Globus pallidus (tissue), 1 donor: ENCODE results near the gene SOX15.
A peak's percentile ranks its signal among the peaks of the same experiment; 100 is the strongest.

Source experiments
- DNase-seq: peaks from one replicate; pipeline ENCODE4 v3.0.0-alpha.2; 2015; ENCODE audit warnings: low spot score

Gene SOX15

DNA sequence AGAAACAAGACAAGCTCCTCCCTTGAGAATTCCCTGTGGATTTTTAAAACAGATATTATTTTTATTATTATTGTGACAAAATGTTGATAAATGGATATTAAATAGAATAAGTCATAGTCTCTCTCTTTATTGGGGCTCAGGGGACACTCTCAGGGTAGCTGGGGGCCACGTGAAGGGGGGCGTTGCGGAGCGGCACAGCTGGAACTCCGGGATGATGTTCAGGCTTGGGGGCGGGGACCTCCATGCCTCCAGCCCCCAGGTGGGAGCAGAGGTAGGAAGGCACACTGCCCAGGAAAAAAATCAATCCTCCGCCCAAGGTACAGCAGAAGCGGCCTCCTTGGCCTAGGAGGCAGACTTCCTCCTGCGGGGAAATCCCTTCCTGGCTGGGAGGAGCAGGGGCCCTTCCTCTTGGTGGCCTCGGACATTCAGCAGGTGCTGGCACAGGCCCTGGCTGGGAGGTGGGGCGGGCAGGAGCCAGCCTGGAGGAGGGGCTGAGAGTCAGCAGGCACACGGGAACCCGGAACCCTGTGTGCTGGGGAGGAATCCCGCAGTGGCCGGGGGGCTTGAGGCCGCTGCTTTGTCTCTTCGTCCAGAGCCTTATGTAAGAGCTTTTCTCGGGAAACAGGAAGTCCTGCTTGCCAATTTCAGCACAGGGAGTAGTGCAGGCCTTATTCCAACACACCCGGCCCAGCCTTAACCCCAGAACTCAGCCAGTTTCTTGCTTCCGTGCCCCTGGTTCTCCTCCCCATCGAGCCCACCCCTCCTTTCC lies 31.9 kb downstream of the SOX15 start:
- DNase-seq = peak; percentile 81

DNA sequence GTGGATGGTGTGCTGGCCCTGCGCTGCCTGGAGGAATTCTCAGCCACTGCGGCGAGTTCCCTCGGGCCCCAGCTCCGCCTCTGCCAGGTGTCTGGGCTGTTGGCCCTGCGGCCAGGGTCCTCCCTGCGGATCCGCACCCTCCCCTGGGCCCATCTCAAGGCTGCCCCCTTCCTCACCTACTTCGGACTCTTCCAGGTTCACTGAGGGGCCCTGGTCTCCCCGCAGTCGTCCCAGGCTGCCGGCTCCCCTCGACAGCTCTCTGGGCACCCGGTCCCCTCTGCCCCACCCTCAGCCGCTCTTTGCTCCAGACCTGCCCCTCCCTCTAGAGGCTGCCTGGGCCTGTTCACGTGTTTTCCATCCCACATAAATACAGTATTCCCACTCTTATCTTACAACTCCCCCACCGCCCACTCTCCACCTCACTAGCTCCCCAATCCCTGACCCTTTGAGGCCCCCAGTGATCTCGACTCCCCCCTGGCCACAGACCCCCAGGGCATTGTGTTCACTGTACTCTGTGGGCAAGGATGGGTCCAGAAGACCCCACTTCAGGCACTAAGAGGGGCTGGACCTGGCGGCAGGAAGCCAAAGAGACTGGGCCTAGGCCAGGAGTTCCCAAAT lies 32.6 kb downstream of the SOX15 start:
- DNase-seq = no peak

DNA sequence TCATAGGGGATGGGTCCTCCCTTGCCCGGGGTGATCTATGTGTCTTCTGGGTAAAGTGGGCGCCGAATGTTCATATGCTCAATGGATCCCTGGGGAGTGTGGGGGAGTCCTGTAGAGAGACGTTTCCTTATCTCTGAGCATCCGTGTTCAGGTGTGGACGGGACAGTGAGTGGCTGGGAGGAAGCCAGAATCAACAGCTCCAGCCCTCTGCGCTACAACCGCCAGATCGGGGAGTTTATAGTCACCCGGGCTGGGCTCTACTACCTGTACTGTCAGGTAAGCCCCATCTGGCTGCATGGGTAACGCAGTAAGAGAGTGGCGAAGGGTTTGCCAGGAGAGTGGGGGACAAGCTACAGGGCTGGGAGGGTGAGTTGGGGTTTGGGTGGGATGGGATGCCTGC lies 33.3 kb downstream of the SOX15 start:
- DNase-seq = no peak

DNA sequence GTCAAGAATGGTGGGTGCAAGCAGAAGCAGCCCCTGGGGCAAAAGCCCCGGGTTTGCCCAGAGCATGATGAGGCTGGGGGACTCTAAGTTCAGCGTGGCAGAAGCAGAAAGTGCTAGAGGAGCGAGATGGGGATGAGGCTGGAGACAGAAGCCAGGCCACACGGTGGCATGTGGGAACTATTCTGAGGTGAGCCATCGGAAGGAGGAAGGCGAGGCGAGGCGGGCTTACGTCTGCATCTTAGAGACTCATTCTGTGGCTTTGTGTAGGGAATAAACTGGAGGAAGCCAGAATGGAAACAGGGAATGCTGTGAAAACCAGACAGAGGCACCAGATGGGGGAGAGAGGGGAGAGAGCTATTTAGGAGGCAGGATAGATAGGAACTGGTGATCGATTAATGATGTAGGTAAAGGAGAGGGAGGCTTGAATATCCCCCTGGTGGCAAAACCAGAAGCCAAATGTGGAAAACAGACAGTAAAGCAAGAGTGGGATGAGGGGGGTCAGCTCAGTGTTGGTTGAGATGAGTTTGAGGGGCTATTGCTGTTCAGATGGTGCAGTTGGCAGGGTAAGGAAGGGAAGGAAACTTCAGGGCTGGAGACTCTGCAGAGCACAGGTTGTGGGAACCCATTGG lies 34.5 kb downstream of the SOX15 start:
- DNase-seq = no peak

DNA sequence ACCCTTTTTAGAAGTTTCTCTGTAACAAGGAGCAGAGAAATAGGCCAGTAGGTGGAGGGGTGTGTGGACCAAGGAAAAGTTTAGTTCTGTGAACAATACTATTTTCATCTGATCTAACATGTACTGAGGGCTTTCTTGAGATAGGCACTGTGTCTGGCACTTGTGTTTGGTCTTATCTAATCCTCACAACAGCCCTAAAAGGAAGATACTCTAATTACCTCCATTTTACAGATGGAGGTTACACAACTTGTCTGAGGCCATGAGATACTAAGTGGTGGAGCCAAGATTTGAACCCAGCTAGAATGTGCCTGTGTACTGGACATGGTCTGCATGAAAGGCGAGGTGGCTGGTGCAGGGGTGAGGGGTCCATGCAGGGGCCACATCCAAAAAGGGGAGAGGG lies 36.5 kb downstream of the SOX15 start:
- DNase-seq = no peak

DNA sequence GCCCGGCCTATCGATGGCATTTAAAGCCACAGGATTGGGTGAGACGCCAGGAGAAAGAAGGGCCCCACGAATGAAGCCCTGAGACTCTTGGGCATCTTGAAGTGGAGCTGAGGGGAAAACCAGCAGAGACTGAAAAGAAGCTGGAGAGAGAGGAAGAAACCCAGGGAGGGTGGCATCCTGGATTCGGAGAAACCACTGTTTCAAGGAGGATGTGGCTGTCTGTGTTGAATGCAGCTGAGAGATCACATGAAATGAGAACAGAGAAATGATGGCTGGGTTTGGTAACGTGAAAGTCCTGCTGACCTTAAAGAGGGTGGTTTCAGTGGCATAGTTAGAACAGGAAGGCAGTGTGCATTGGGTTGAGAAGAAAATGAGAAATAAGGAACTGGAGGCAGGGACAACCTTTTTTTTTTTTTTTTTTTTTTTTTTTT lies 37.3 kb downstream of the SOX15 start:
- DNase-seq = peak; percentile 55

DNA sequence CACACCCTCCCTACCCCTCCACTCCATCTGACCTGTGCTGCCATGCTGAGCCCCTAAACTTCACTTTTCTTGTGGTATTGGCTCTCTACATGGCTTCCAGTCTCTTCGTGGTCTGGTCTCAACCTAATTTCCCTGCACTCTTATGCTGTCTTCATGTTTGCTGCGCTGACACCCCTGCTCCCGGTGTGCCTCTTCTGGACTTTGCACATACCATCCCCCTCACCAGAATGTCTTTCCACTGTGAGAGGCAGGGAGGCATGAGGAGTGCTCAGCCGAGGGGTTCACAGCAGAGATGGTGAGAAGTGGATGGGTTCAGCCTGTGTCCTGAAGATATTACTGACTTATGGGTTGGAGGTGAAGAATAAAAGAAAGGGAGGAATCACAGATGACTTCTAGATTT lies 38.5 kb downstream of the SOX15 start:
- no peak for DNase-seq

DNA sequence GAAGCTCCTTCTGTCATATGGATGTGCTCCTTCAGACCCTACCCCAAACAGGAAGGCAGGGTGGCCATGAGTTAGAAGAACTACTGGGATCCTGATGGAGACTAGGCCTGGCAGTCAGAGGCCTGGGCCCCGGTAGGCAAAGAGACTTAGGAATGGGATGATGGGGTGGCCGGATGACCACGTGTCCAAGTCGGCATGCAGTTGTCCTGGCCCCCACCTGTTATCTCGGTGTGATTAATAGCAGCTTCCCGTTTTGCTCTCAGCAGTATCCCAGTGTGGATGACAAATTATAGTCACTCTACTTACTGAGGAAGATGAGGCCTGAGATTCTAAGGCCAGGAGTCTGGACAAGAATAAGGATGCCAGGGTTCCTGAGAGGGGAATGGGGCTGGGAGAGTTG lies 39.5 kb downstream of the SOX15 start:
- DNase-seq = no peak

DNA sequence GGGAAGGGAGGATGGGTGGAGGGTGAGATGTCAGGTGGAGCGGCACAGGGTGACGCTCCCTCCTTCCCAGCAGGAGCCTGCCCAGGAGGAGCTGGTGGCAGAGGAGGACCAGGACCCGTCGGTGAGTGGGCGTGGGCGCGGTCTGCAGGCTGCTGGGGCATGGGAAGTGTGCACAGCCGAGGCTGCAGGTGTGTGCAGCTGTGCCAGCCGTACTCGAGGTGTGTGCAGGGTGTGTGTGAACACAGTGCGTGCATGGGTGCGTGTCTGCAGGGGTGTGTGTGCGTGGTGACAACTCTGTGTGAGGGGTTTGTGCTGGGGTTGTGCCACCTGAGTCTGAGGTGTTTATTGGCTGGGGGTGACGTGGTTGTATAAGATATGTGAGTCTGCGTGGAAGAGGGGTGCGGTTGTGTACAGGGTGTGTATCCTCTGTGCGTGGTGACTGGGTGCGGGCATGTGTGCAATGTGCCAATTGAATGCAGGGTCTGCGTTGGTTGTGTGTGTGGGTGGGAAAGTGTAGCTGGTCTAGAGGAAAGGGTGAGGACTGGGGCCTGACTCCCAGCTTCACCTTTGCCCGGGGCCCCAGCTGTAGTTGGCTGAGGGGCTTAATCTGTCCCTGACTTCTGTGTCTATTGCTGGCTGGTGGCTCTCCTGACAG lies 40.4 kb downstream of the SOX15 start:
- no peak for DNase-seq

DNA sequence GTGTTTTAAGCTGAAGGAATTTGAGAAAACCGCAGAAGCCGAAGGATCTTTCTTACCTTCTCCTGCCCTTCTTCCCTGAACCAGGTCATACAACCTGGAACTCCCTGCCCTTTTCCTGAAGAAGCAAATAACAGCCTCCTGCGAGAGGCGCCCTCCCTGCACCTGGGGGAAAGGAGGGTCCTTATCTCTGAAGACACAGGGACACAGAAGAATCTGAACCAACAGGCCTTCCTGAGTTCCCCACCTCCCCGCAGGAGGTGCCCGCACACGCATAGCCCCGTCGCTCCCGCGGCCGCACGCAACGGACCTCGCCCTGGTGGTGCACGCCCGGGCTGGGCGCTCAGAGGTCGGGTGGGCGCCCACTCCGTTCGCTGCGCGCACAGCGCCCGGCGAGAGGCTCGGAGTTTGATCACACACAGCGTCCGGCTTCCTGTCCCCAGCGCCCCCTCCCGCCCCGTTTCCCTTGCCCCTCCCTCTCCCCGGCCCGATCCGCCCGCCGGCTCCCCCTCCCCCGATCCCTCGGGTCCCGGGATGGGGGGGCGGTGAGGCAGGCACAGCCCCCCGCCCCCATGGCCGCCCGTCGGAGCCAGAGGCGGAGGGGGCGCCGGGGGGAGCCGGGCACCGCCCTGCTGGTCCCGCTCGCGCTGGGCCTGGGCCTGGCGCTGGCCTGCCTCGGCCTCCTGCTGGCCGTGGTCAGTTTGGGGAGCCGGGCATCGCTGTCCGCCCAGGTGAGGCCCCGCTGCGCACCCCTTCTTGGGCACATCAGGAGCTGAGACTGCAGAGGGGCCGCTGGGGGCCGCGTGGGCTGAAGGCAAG lies 41.1 kb downstream of the SOX15 start, which contains the start of gene TNFSF12:
Gene TNFSF12, plus strand, starts transcription at position 474 of the 816 bp plus-strand sequence. Its CDS starts 96 bp downstream, at position 570.
- no peak for DNase-seq

DNA sequence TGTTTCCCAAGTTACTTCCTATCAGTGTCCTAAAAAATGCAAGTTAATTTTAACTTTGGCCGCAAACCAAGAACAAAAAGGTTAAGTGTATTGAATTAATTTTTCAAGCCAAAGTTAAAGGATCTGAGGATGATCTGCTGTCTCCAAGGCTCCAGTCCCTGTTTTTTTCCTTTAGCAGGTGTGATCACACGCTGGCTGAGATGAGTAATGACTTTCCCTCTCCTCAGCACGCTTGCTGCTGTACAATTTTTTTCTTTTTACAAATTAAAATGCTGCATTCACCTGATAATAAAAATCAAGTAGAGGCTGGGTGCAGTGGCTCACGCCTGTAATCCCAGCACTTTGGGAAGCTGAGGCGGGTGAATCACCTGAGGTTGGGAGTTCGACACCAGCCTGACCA lies 45.0 kb downstream of the SOX15 start:
- DNase-seq = no peak

DNA sequence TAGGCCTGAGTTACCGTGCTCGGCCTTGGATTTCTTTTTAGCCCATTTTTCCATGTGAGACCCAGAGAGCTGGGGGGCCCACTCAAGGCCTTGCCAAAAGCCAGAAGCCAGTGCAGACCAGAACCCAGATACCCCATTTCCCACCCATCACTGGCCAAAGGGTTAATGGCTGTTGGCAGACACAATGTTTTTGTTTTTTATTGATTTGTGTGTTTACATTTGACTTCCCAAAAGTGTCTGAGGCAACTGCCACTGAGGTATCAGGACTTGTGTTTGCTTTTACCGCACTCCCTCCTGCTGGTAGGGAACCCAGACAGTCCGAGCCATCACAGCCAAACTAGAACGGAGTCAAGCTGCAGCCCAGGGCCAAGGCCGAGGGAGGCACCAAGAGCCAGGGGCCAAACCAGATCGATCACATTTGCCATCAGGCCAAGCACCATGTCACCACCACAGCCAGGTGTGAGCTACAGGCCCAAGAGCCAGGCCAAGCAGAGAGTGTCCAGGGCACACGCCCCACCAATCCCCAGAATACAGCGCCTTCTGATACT lies 48.7 kb downstream of the SOX15 start:
- DNase-seq = no peak

DNA sequence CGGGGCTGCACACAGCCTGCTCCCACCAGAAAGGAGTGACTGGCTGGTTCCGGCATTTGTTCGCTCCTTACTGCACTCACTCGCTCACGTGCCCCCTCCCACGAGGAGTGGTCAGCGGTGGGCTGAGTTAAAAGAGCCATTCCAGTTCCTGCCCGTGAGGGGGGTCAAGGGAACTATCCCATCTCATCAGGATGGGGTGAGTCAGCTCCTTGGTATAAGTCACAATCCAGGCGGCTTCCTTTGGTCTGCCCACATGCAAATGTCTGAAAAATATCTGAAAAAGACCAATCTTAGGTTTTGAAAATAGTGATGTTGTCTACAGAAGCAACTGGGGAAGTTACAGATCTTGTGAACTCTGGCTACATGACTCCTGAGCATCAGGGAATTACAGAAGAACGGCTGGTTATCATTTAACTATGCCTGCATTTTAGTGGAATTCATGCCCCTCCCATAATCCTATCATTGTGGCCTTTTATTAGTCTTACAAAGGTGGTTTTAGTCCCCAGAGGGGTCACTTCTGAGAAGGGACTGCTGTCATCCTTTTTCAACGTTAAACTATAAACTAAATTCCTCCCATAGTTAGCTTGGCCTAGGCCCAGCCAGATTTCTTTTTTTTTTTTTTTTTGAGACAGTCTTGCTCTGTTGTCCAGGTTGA lies 50.9 kb downstream of the SOX15 start:
- DNase-seq = no peak
